HG02610 (cell line): ENCODE data around the gene YPEL3.

Source experiments
- ATAC-seq: cut with Tn5 transposase; IDR thresholded peaks from one replicate; pipeline ENCODE4 v1.9.1; 2021; ENCODE audit warnings: mild to moderate bottlenecking, moderate library complexity; ENCODE audit not compliant: unreplicated experiment

The YPEL3 gene

GRCh38 chr16:30091474-30092372 is 4.3 kb downstream of the YPEL3 start, which contains the start of gene TBX6:
TBX6 (minus strand) TSS chr16:30091924; CDS start chr16:30091193, 731 bp downstream.
- peak; percentile 58 for ATAC-seq

GRCh38 chr16:30090610-30091331 is 5.2 kb downstream of the YPEL3 start:
- no peak for ATAC-seq

GRCh38 chr16:30088832-30089624 is 7.0 kb downstream of the YPEL3 start:
- ATAC-seq = no peak

- no peak for ATAC-seq
Measured at GRCh38 chr16:30088237-30088831, 7.7 kb downstream of the YPEL3 start.

GRCh38 chr16:30087181-30087898 is 8.7 kb downstream of the YPEL3 start:
- ATAC-seq = no peak

- ATAC-seq = no peak
Measured at GRCh38 chr16:30086291-30087140, 9.5 kb downstream of the YPEL3 start.

- ATAC-seq = no peak
Measured at GRCh38 chr16:30085820-30086219, 10.2 kb downstream of the YPEL3 start.

- ATAC-seq = no peak
Measured at GRCh38 chr16:30085247-30085646, 10.8 kb downstream of the YPEL3 start.

GRCh38 chr16:30084816-30085159 is 11.2 kb downstream of the YPEL3 start:
- ATAC-seq = no peak

- no peak for ATAC-seq
Measured at GRCh38 chr16:30084096-30084815, 11.8 kb downstream of the YPEL3 start.

- no peak for ATAC-seq
Measured at GRCh38 chr16:30083216-30084055, 12.6 kb downstream of the YPEL3 start.

GRCh38 chr16:30082545-30083090 is 13.4 kb downstream of the YPEL3 start:
- no peak for ATAC-seq

- no peak for ATAC-seq
Measured at GRCh38 chr16:30079480-30079879, 16.5 kb downstream of the YPEL3 start.

GRCh38 chr16:30078744-30079143 is 17.3 kb downstream of the YPEL3 start:
- ATAC-seq = no peak

GRCh38 chr16:30077656-30078055 is 18.4 kb downstream of the YPEL3 start:
- ATAC-seq = no peak

- ATAC-seq = peak; percentile 15
Measured at GRCh38 chr16:30076276-30076791, 19.7 kb downstream of the YPEL3 start.
